ENCODE results near the gene NHS.

The NHS gene

DNA sequence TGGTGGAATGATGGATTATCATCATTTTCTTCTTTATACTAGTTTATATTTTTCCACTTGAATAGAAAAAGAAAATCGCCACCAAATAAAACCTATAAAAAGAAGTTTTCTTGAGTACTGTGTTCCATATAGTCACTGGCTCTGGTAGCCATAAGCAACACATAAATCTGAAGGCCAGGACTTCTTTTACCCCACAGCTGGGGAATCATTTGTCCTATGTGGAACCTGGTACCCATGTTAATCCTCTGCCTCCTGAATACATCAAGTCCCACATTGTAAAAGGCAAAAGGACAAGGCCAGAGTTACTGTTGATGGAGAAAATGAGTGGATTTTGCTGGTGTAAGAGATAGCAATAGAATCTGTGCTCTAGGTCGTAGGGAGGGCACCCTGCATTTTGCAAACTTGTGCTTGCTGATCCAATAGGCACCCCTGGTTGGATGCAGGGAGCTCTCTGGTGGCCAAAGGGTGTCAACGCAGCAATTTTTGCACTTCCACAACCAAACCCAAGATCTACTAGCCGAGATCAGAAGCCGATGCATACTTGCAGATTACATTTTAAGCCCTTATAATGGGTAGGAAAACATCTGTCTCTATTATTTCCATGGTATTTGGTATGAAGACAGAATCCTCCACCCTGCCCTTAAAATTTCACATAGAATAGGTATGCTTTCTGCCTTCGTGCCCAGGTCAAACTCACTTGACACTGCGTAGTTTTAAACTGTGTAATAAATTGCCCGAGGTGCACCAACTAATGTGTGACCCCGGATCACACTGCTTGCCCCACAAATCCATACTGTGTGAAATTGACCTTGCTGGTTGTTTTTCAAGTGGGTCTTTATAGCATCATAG is 216.1 kb downstream of the NHS start:
- DNase-seq (ENCODE audit: low read depth), result no peak

- no peak for DNase-seq (ENCODE audit: low read depth)
Observed at GRCh38 chrX:17591741-17592110, 216.7 kb downstream of the NHS start.

GRCh38 chrX:17592117-17592516 is 217.1 kb downstream of the NHS start:
- DNase-seq (ENCODE audit: low read depth), result no peak

DNA sequence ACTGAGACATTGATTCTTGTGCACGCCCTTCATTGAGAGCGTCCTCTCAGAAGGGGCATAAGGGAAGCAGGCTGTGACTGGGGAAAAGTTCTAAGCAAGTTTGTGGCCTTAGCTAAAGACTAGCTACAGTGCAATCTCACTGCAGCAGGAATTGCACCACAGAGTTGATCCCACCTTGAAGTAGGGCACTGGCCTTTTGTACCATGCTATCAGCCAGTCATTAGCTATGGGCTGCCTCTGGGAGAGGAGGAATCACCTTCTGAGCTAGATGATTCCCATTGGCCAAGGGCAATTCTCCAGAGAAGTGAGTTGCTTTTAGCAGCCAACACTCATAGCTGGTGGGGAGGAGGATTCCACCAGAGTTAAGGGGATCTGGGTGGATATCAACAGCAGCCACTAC is 219.7 kb downstream of the NHS start:
- DNase-seq (ENCODE audit: low read depth), result no peak

DNA sequence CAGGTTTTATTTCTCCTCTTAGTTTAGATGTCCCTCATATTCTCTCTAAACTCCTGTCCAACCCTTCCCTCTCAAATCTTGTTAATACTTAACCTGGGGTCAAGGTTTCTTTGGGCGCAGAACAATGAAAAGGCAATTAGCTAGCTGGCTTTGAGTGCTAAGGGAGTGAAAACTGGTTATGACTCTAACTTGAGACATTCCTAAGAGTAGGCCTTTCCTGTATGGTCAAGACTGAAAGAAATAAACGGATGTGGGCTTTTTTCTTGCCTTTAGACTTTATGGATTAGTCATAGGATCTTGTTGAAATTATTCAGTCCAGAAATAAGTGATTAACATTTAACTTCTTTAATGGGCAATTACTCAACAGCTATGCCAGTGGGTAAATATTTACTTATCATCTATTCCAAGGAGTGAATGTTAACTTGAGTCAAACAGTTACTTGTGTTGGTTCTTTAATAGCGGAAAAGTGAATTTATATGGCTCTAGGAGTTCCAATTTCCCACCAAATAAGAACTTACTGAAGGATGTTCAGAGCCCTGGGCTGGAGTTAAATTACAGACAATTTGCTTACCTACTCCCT is 220.5 kb downstream of the NHS start:
- DNase-seq (ENCODE audit: low read depth), result no peak

DNA sequence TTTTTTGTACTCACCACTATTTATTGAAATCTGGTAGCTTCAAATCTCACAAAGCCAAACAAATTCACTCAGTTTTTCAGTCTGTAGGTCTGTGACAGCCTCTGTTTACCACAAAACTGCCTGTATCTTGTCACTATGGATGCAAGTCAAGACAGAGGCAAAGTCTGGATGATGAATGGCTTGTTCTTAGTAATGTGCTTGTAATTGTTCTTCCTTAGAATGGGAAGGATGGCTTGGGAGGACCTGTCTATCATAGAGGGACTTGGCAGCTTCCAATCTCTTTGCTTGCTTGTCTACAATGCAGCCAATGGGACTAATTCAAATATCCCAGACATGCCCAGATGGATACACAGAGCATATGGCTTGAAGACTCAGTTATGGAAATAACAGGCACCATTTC is 221.1 kb downstream of the NHS start:
- no peak for DNase-seq (ENCODE audit: low read depth)

DNA sequence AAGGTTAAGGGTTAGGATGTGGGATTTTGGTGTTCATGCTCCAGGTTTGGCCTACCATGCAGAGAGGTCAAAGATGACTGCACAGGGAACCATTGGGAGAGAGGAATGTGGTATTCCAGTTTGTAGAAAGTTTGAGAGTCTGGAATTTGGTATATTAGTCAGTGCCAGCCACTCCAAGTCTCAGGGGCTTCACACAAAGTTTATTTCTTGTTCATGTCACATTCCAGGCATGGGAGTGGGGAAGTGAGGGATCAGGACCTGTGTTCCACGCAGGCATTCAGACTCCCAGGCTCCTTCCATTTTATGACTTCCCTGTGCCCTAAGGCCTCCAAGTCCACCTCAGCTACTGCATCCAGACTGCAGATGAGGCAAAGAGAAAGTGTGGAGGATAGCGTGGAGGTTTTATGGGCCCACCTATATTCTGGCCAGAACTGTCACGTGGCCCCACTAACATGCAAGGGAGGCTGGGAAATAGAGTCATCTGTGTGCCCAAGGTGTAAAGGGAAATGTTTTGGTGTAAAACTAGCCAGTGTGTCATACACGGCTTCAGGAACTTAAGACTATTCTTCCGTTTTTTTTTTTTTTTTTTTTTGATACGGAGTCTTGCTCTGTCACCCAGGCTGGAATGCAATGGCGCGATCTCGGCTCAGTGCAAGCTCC is 221.7 kb downstream of the NHS start:
- no peak for DNase-seq (ENCODE audit: low read depth)

- DNase-seq (ENCODE audit: low read depth), result no peak
Observed at GRCh38 chrX:17597327-17597726, 222.3 kb downstream of the NHS start.

DNA sequence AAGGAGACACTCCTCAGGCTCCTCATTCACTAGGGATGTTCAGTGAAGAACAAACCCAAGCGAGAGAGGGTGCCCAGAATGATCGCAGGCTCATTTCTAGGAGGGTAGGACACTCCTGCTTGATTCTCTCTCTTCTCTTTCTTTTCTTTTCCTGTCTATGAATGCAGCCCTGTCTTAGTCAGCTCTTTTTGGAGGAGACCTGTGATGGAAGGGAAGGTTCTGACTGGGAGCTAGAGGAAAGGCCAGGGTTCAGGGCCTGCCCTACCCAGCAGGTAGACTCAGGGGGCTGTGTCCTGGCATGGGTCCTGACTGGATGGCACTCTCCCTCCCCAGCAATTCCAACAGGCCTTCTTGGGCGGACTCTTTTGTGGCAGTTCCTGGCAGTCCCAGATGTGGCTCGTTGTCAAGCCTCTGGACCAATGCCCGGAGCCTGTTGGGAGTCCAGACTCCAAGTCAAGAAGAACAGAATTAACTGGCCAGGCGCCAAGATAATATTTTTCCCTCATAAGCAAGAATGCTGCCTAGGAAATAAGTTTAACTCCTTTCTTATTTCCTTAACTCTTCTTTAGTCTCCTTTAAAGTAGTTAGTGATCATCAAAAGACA is 222.9 kb downstream of the NHS start:
- DNase-seq (ENCODE audit: low read depth), result no peak

DNA sequence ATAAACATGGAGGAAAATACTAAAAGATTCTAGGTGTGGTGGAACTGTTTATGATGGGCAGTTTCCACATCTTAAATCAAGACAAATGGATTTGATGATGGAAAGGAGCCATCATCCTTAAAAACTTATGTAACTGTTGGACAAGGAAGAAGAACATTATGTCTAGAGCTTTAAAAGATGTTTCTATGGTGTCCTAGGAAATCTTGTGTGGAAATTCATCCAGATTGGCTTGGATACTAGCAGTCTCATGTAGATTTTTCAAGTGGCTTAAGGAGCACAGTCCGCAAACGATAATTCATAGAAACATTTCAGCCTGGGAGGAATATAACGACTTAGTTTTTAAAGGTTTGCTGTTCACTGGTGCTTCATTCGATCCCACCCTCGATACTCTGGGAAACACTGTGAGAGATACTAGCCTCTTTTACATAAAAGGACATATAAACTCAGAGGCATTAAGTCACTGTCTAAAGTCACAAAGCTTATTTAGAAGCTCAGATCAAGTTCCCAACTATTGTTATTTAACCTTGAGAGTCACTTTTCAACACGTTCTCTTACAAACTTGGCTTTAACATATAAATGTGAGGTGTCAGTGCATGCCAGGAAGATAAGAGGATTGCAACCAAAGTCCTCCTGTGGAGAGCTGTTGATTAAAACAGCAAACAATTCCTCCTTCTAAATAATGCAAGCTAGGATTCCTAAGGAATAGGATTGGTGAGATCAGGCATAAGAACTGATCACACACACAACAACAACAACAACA is 226.6 kb downstream of the NHS start:
- DNase-seq (ENCODE audit: low read depth), result no peak

DNA sequence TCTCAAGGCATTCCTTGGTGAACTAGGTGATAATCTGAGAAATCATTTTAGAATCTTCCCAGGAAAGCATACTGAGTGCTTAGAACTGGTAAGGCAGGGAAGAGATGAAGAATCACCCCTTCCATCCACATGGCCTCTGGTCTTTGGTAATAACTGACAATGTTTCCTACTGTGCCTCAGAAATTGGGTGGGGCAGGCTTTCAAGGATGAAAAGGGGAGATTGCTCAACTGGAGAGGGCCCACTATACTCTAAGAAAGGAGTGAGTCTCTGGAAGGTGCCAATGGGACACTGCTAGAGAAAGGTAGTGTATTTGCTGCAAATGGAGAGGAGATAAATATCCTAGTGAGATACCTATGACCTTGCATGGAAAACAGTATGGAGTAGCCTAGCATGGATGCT is 227.2 kb downstream of the NHS start:
- no peak for DNase-seq (ENCODE audit: low read depth)

- no peak for DNase-seq (ENCODE audit: low read depth)
Observed at GRCh38 chrX:17603196-17603595, 228.2 kb downstream of the NHS start.

GRCh38 chrX:17605676-17606075 is 230.7 kb downstream of the NHS start:
- DNase-seq (ENCODE audit: low read depth), result no peak

- DNase-seq (ENCODE audit: low read depth), result no peak
Observed at GRCh38 chrX:17606231-17606630, 231.2 kb downstream of the NHS start.

DNA sequence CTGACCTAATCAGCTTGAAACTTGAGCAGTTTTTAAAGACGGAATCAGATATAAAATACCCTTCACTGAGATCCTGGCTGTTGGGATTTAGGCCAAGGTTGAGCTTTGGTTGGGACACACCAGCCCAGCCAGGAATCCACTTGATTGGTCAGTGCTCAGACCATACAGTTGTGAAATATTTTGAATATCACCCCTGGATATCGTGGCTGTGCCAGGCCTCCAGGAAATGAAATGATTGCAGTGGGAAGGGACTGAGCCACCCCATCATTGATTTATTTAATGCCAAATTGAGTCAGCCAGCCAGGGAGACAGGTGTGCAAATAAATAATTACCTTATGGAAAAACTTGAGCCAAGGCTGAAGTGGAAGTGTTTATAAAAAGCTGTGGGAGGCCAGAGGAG is 233.9 kb downstream of the NHS start:
- DNase-seq (ENCODE audit: low read depth), result no peak

DNA sequence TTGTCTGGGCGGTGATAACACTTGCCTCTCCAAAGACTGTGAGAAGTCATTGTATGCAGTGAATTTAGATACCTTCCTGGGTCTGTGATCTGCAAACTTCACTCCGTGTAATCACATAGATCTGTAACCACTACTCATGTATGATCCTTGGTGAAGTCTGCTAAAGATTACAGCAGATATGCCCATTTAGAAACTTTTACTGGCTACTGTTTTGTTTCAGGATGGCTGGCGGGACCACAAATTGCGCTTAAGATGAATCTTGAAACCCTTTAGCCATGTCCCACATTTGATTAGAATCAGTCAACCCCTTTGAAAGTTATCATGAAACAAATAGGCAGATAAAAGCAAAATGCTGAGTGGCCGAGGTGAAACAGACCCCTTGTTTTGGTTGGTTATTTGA is 235.8 kb downstream of the NHS start:
- no peak for DNase-seq (ENCODE audit: low read depth)

GRCh38 chrX:17613979-17614588 is 239.1 kb downstream of the NHS start:
- DNase-seq (ENCODE audit: low read depth), result no peak

GRCh38 chrX:17616936-17617335 is 241.9 kb downstream of the NHS start:
- DNase-seq (ENCODE audit: low read depth), result no peak

DNA sequence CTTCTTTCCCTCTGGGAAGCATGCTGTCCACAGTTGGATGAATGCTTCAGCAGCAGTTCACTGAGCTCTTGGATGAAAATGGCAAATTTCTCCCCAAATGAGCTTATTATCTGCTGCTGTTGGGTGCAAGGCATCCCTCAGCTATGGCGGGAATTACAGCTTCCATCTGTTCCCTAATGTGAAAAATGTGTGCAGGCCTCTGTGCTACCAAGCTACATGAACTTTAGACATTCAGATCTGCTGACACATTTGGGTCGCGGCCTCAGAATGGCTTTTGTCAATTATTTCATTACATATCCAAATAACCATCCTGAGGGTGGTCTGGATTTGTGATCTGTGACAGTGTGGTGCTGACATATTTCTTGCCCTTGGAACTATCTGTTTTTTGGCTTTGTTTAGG is 242.8 kb downstream of the NHS start:
- no peak for DNase-seq (ENCODE audit: low read depth)

DNA sequence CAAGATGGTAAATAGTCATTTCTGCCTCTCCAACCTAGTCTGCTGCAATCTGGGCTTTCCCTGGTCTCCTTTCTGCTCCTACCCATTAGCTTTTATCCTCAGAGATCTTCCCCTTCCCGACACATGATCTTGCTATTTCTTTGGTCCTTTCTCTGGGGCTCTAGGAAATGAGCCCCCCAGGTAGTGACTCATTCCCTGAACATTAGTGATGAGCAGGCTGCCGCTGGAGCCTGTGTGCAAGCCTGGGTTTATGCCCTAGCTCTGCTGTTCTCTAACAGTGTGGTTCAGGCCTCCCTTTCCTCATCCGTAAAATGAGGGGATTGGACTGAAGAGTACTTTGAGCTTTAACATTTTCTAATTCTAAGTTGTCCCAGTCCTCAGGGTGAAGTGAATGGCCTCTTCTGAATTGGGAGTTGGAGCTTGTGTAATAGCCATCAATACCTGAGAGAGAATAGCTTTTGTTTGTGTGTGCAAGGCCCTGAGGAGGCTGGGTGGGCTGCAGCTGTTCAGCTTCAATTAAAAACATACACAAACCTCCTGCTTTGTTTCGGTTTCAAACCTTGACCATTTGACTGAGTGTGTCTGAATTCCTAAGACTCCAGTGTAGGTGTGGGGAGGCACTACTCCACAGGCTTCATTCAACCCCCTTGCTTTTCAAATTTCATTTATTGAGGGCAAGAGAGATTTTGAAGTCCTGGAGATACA is 246.7 kb downstream of the NHS start:
- no peak for DNase-seq (ENCODE audit: low read depth)

GRCh38 chrX:17622331-17622730 is 247.3 kb downstream of the NHS start:
- no peak for DNase-seq (ENCODE audit: low read depth)

Data from activated gamma-delta T cell treated with anti-CD3 and anti-CD28 coated beads, Interleukin-2, amount 50 U/mL, for 16 hours (primary cell).